Germinal center (tissue), 1 donor: ENCODE results near the gene ADARB2.
"Not testable (repeated sequence)": the region's sequence is repeated elsewhere in the genome, so short reads cannot be mapped to it uniquely, and the experiment has no call there.

Experiments
- DNase-seq: peaks from one replicate; pipeline ENCODE4 v3.0.0; 2012; ENCODE audit warnings: mixed read lengths, low spot score

The ADARB2 gene

GRCh38 chr10:1227510-1228402 is 509.6 kb downstream of the ADARB2 start:
- DNase-seq: no peak

- DNase-seq: not testable (repeated sequence)
Measured at GRCh38 chr10:1226907-1227306, 510.4 kb downstream of the ADARB2 start.

GRCh38 chr10:1219874-1220273 is 517.5 kb downstream of the ADARB2 start:
- DNase-seq: not testable (repeated sequence)

- DNase-seq: no peak
Measured at GRCh38 chr10:1217661-1218060, 519.7 kb downstream of the ADARB2 start.

GRCh38 chr10:1217237-1217587 is 520.1 kb downstream of the ADARB2 start:
- no peak for DNase-seq

- DNase-seq: no peak
Measured at GRCh38 chr10:1216574-1217236, 520.6 kb downstream of the ADARB2 start.

GRCh38 chr10:1215862-1216573 is 521.3 kb downstream of the ADARB2 start:
- no peak for DNase-seq

- no peak for DNase-seq
Measured at GRCh38 chr10:1214882-1215540, 522.3 kb downstream of the ADARB2 start.

GRCh38 chr10:1214071-1214675 is 523.2 kb downstream of the ADARB2 start:
- no peak for DNase-seq

- no peak for DNase-seq
Measured at GRCh38 chr10:1213252-1214070, 523.9 kb downstream of the ADARB2 start.

- no peak for DNase-seq
Measured at GRCh38 chr10:1212571-1213141, 524.7 kb downstream of the ADARB2 start.

- DNase-seq: no peak
Measured at GRCh38 chr10:1211844-1212570, 525.3 kb downstream of the ADARB2 start.

- DNase-seq: no peak
Measured at GRCh38 chr10:1210667-1211066, 526.7 kb downstream of the ADARB2 start.

- DNase-seq: no peak
Measured at GRCh38 chr10:1209355-1209979, 527.9 kb downstream of the ADARB2 start.

GRCh38 chr10:1208366-1209311 is 528.7 kb downstream of the ADARB2 start:
- no peak for DNase-seq

GRCh38 chr10:1206601-1207000 is 530.7 kb downstream of the ADARB2 start:
- DNase-seq: no peak

GRCh38 chr10:1206101-1206500 is 531.2 kb downstream of the ADARB2 start:
- DNase-seq: no peak

GRCh38 chr10:1205450-1206030 is 531.8 kb downstream of the ADARB2 start:
- DNase-seq: no peak
